Upper lobe of left lung (tissue), 6 donors: ENCODE results near the gene ABCC12. TPM values are rescaled to one million over a fixed set of nuclear protein-coding genes. Genes with fewer than 3 reads are reported as not detected.

Experiments
- ATAC-seq, 2 donors: fragments of 200-7000 bp; cut with Tn5 transposase; one replicate each; pipeline ENCODE4 v1.9.1; 2022; ENCODE audit warnings: mild to moderate bottlenecking in 2 of 2, moderate library complexity in 2 of 2; ENCODE audit not compliant: low FRiP score in 2 of 2
- DNase-seq, 2 donors: peaks; one replicate each; pipeline ENCODE4 v3.0.0-alpha.2; 2019 to 2020
- H3K27ac ChIP-seq, 4 donors: fragments of 200-600 bp; sonication (generic); one replicate each; pipeline ENCODE4 v1.5.1; 2016 to 2019
- H3K27me3 ChIP-seq, 4 donors: fragments of 200-600 bp; sonication (generic); one replicate each; pipeline ENCODE4 v1.5.1; 2017 to 2019
- H3K36me3 ChIP-seq, 4 donors: fragments of 200-600 bp; sonication (generic); one replicate each; pipeline ENCODE4 v1.5.1; 2016 to 2019
- H3K4me1 ChIP-seq, 4 donors: fragments of 200-600 bp; sonication (generic); one replicate each; pipeline ENCODE4 v1.5.1; 2018 to 2019
- H3K4me3 ChIP-seq, 4 donors: fragments of 200-600 bp; sonication (generic); one replicate each; pipeline ENCODE4 v1.5.1; 2017 to 2019; ENCODE audit warnings: mild to moderate bottlenecking in 2 of 4, moderate library complexity in 1 of 4
- H3K9me3 ChIP-seq, 4 donors: fragments of 200-600 bp; sonication (generic); one replicate each; pipeline ENCODE4 v1.5.1; 2018 to 2019
- CTCF ChIP-seq, 6 experiments: fragments of 450-650 bp in 4 of 6; fragments of 200-600 bp in 2 of 6; sonication (generic) in 2 of 6; IDR thresholded peaks; one replicate each; pipeline ENCODE4 v1.5.1; 2016 to 2019; ENCODE audit warnings: antibody characterized with exemption in 6 of 6
- EP300 ChIP-seq, 4 donors: sonication (generic); formaldehyde crosslinking; IDR thresholded peaks; one replicate each; pipeline ENCODE4 v1.5.1; 2017; ENCODE audit warnings: antibody characterized with exemption in 4 of 4, control low read depth in 2 of 4
- POLR2A ChIP-seq, 4 donors: fragments of 450-650 bp; IDR thresholded peaks; one replicate each; pipeline ENCODE4 v1.5.1; 2016 to 2017; ENCODE audit warnings: antibody characterized with exemption in 4 of 4, mild to moderate bottlenecking in 2 of 4
- POLR2AphosphoS5 ChIP-seq, 2 donors: sonication (generic); formaldehyde crosslinking; IDR thresholded peaks; one replicate each; pipeline ENCODE4 v1.5.1; 2017; ENCODE audit warnings: antibody characterized with exemption in 2 of 2
- WGBS, 2 donors: methylation state at CpG; one replicate each; pipeline ENCODE4 v1.1.5; 2017 to 2018; 5-methylcytosine and 5-hydroxymethylcytosine counted together
- total RNA-seq, 6 donors: library from RNA; depleted of rRNA in 4 of 6; stranded (reverse); fragments of >200 nt in 4 of 6; gene quantifications; one replicate each; pipeline versions ENCODE4 v1.1.0 to v1.2.1, GENCODE V29; 2016 to 2021
- donor health status: DM: no; HTN: no; CAD: no; lungs with moderate emphysema.
- donor health status: DM: no; HTN: yes; CAD: no; lungs with severe emphysema.

ABCC12 gene
- total RNA-seq, 6 donors from 2014 or later: 0.79 TPM; not detected in 5

GRCh38 chr16:48153774-48154173 lies 2.0 kb downstream of the ABCC12 start:
- DNase-seq (no peak), ATAC-seq (no peak)
- no peaks in the 10 kb centered on the region for H3K27me3 ChIP-seq
- 49 to 66% methylated on average over 5 of the region's 5 CpGs for WGBS, 2 donors
- no peak overlapping the region for H3K4me3 ChIP-seq
- H3K27ac ChIP-seq: no peak overlapping the region
- no peaks in the 10 kb centered on the region for H3K9me3 ChIP-seq
- TF ChIP-seq CTCF (IDR thresholded peaks at IDR 0.05) (no peak), EP300 (IDR thresholded peaks at IDR 0.05) (no peak), POLR2AphosphoS5 (IDR thresholded peaks at IDR 0.05) (no peak), POLR2A (IDR thresholded peaks at IDR 0.05) (no peak)
- no peaks in the 10 kb centered on the region for H3K36me3 ChIP-seq
- peaks cover 4 to 11% (median 9%) of the 10 kb centered on the region in 4 donors for H3K4me1 ChIP-seq

- WGBS, 2 donors: 94 to 100% methylated on average over 5 to 9 of the region's 9 CpGs
- TF ChIP-seq POLR2AphosphoS5 (IDR thresholded peaks at IDR 0.05) (no peak), CTCF (IDR thresholded peaks at IDR 0.05) (no peak), EP300 (IDR thresholded peaks at IDR 0.05) (no peak), POLR2A (IDR thresholded peaks at IDR 0.05) (no peak)
- H3K27ac ChIP-seq: no peak overlapping the region
- no peaks in the 10 kb centered on the region for H3K27me3 ChIP-seq
- DNase-seq (no peak), ATAC-seq (no peak)
- no peaks in the 10 kb centered on the region for H3K9me3 ChIP-seq
- H3K4me3 ChIP-seq: no peak overlapping the region
- H3K4me1 ChIP-seq: peaks cover 4 to 11% (median 9%) of the 10 kb centered on the region in 4 donors
- H3K36me3 ChIP-seq: no peaks in the 10 kb centered on the region
These were observed 3.6 kb downstream of the ABCC12 start for GRCh38 chr16:48152226-48152625.

GRCh38 chr16:48150707-48151106 lies 5.1 kb downstream of the ABCC12 start:
- H3K27ac ChIP-seq: no peak overlapping the region
- H3K9me3 ChIP-seq: no peaks in the 10 kb centered on the region
- TF ChIP-seq EP300 (IDR thresholded peaks at IDR 0.05) (no peak), POLR2AphosphoS5 (IDR thresholded peaks at IDR 0.05) (no peak), POLR2A (IDR thresholded peaks at IDR 0.05) (no peak), CTCF (IDR thresholded peaks at IDR 0.05) (no peak)
- no peak for DNase-seq
- no peak for ATAC-seq
- no peaks in the 10 kb centered on the region for H3K27me3 ChIP-seq
- no peak overlapping the region for H3K4me3 ChIP-seq
- WGBS, 2 donors: 70 to 74% methylated on average over 1 of the region's 1 CpG
- H3K36me3 ChIP-seq: no peaks in the 10 kb centered on the region
- H3K4me1 ChIP-seq: peaks cover 0 to under 1% (median 0%) of the 10 kb centered on the region in 4 donors

- Histone ChIP-seq H3K4me1 (no peaks in the 10 kb centered on the region), H3K4me3 (no peak overlapping the region), H3K27me3 (no peaks in the 10 kb centered on the region), H3K36me3 (no peaks in the 10 kb centered on the region), H3K9me3 (no peaks in the 10 kb centered on the region), H3K27ac (no peak overlapping the region)
- TF ChIP-seq EP300 (IDR thresholded peaks at IDR 0.05) (no peak), POLR2AphosphoS5 (IDR thresholded peaks at IDR 0.05) (no peak), CTCF (IDR thresholded peaks at IDR 0.05) (no peak), POLR2A (IDR thresholded peaks at IDR 0.05) (no peak)
- WGBS, 2 donors: 91 to 97% methylated on average over 4 of the region's 4 CpGs
- ATAC-seq (no peak), DNase-seq (no peak)
These were observed 9.1 kb downstream of the ABCC12 start for GRCh38 chr16:48146710-48147109.

- Histone ChIP-seq H3K9me3 (no peaks in the 10 kb centered on the region), H3K36me3 (no peaks in the 10 kb centered on the region), H3K4me1 (no peaks in the 10 kb centered on the region), H3K27me3 (no peaks in the 10 kb centered on the region), H3K27ac (no peak overlapping the region), H3K4me3 (no peak overlapping the region)
- ATAC-seq (no peak), DNase-seq (no peak)
- 64 to 90% methylated on average over 3 to 7 of the region's 7 CpGs for WGBS, 2 donors
- TF ChIP-seq POLR2AphosphoS5 (IDR thresholded peaks at IDR 0.05): no peak
- TF ChIP-seq POLR2A (IDR thresholded peaks at IDR 0.05): no peak
- no peak for TF ChIP-seq CTCF (IDR thresholded peaks at IDR 0.05)
- no peak for TF ChIP-seq EP300 (IDR thresholded peaks at IDR 0.05)
These were observed 9.7 kb downstream of the ABCC12 start for GRCh38 chr16:48146131-48146530.
